ENCODE results near the gene PAX8.

GRCh38 chr2:113272477-113272876, 6.2 kb downstream of the PAX8 start:
- no peak for TF ChIP-seq CTCF (IDR thresholded peaks at IDR 0.05)
- no peak for TF ChIP-seq POLR2A (IDR thresholded peaks at IDR 0.05)

All from lower leg skin (tissue), 3 donors.